CD4-positive, CD25-positive, alpha-beta regulatory T cell (primary cell): ENCODE measurements around the gene DUSP2. TPM values are rescaled to one million over a fixed set of nuclear protein-coding genes. Genes with fewer than 3 reads are reported as not detected.

Experiments
- ATAC-seq, 2 donors: fragments of 150-1000 bp; cut with Tn5 transposase; one replicate each; pipeline ENCODE4 v1.10.0; 2021; ENCODE audit warnings: low read depth in 2 of 2, moderate number of reproducible peaks in 2 of 2, moderate library complexity in 1 of 2
- DNase-seq, 3 donors: peaks; one replicate each; pipeline versions ENCODE4 v3.0.0 to v3.0.0-alpha.2; 2012 to 2022; ENCODE audit warnings: mixed read lengths in 1 of 3
- H3K27ac ChIP-seq: one replicate; pipeline ENCODE4 v1.7.0; 2013; ENCODE audit warnings: mild to moderate bottlenecking, low read length; ENCODE audit not compliant: insufficient read depth, poor library complexity, severe bottlenecking
- H3K27me3 ChIP-seq: one replicate; pipeline ENCODE4 v1.7.0; 2013; ENCODE audit warnings: low read length; ENCODE audit not compliant: control insufficient read depth, insufficient read depth
- H3K36me3 ChIP-seq: one replicate; pipeline ENCODE4 v1.7.0; 2013; ENCODE audit warnings: mild to moderate bottlenecking, low read length, moderate library complexity; ENCODE audit not compliant: control insufficient read depth, insufficient read depth
- H3K4me1 ChIP-seq: 2 replicates; pipeline ENCODE4 v1.7.0; 2013; ENCODE audit warnings: mild to moderate bottlenecking, low read length; ENCODE audit not compliant: insufficient read depth, control insufficient read depth, poor library complexity, severe bottlenecking
- H3K4me3 ChIP-seq: one replicate; pipeline ENCODE4 v1.7.0; 2013; ENCODE audit warnings: low read depth, mild to moderate bottlenecking, low read length, moderate library complexity
- H3K9me3 ChIP-seq, 2 experiments: 1 replicate in 1 of 2; 2 replicates in 1 of 2; pipeline ENCODE4 v1.7.0; 2013; ENCODE audit warnings: low read length in 2 of 2, mild to moderate bottlenecking in 1 of 2, moderate library complexity in 1 of 2; ENCODE audit not compliant: control insufficient read depth in 2 of 2
- H3K27ac Mint-ChIP-seq, 3 donors: one replicate each; pipeline ENCODE4 v1.8.0; 2020 to 2022; ENCODE audit warnings: mild to moderate bottlenecking in 3 of 3, mixed read lengths in 3 of 3, moderate library complexity in 2 of 3
- H3K27me3 Mint-ChIP-seq: one replicate; pipeline ENCODE4 v1.8.0; 2022; ENCODE audit warnings: mild to moderate bottlenecking, mixed read lengths
- H3K36me3 Mint-ChIP-seq: one replicate; pipeline ENCODE4 v1.8.0; 2020; ENCODE audit warnings: mixed read lengths
- H3K4me1 Mint-ChIP-seq, 4 donors: one replicate each; pipeline ENCODE4 v1.8.0; 2020 to 2022; ENCODE audit warnings: mixed read lengths in 4 of 4, mild to moderate bottlenecking in 1 of 4
- H3K4me3 Mint-ChIP-seq, 4 donors: one replicate each; pipeline ENCODE4 v1.8.0; 2020 to 2022; ENCODE audit warnings: mild to moderate bottlenecking in 4 of 4, mixed read lengths in 4 of 4, moderate library complexity in 3 of 4
- H3K9me3 Mint-ChIP-seq, 7 donors: one replicate each; pipeline ENCODE4 v1.8.0; 2020 to 2022; ENCODE audit warnings: mixed read lengths in 7 of 7, mild to moderate bottlenecking in 3 of 7, moderate library complexity in 2 of 7
- polyA plus RNA-seq, 4 donors: library from polyadenylated mRNA; unstranded; fragments of 300-500 nt; fragmentation: Illumina TruSeq; gene quantifications; one replicate each; pipeline ENCODE4 v1.2.3, GENCODE V29; 2021
- total RNA-seq: library from RNA; stranded (reverse); gene quantifications from one replicate; pipeline ENCODE4 v1.2.3, GENCODE V29; 2022

DUSP2 gene
- total and polyA plus RNA-seq, 5 donors from 2014 or later, result 30.8 to 566 (median 47.2) TPM

GRCh38 chr2:96154506-96155380, 9.5 kb upstream of the DUSP2 start:
- no peak overlapping the region for H3K4me3 ChIP-seq
- H3K9me3 Mint-ChIP-seq, result no peaks in the 10 kb centered on the region
- H3K4me1 ChIP-seq, result peaks cover 49% of the 10 kb centered on the region
- DNase-seq (no peak), ATAC-seq (no peak)
- H3K4me1 Mint-ChIP-seq, result peaks cover 9 to 79% (median 38%) of the 10 kb centered on the region in 4 donors
- H3K27me3 Mint-ChIP-seq, result no peaks in the 10 kb centered on the region
- no peaks in the 10 kb centered on the region for H3K9me3 ChIP-seq
- H3K36me3 ChIP-seq, result no peaks in the 10 kb centered on the region
- H3K4me3 Mint-ChIP-seq, result peak overlapping the region in 1 of 4 donors; percentile 58
- peak overlapping the region in 2 of 3 donors; percentile 48 to 92 for H3K27ac Mint-ChIP-seq
- no peaks in the 10 kb centered on the region for H3K27me3 ChIP-seq
- H3K27ac ChIP-seq, result no peak overlapping the region
- H3K36me3 Mint-ChIP-seq, result no peaks in the 10 kb centered on the region

GRCh38 chr2:96153991-96154431, 8.8 kb upstream of the DUSP2 start:
- Mint-ChIP-seq H3K4me1 (peaks cover 4 to 79% (median 32%) of the 10 kb centered on the region in 4 donors), H3K36me3 (no peaks in the 10 kb centered on the region), H3K27me3 (no peaks in the 10 kb centered on the region), H3K4me3 (peak overlapping the region in 1 of 4 donors; percentile 50), H3K27ac (peak overlapping the region in 2 of 3 donors; percentile 51 to 79), H3K9me3 (no peaks in the 10 kb centered on the region)
- ATAC-seq, result no peak
- no peak for DNase-seq
- Histone ChIP-seq H3K36me3 (no peaks in the 10 kb centered on the region), H3K4me3 (no peak overlapping the region), H3K9me3 (no peaks in the 10 kb centered on the region), H3K27ac (no peak overlapping the region), H3K4me1 (peaks cover 44% of the 10 kb centered on the region), H3K27me3 (no peaks in the 10 kb centered on the region)

DNA sequence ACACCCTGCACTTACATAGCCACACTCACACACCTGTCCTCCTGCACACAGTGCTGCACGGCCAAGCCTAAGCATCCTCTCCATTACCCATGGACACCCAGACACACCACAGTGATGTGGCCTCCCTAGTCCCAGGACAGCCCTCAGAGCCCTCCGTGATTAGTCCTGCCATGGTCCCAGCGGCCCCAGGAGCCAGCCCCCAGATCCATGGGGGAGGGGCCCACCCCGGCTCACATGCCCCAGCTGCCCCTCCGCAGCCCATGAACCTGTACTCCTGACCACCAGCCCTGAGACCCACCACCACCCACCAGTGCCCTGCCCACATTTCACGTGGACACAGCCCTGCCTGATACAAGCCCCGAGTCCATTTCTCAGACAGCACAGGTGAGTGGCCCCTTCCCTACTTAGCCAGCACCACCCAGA, 8.1 kb upstream of the DUSP2 start:
- DNase-seq, result no peak

GRCh38 chr2:96152304-96153161, 7.3 kb upstream of the DUSP2 start:
- DNase-seq (no peak), ATAC-seq (no peak)
- H3K9me3 ChIP-seq, result no peaks in the 10 kb centered on the region
- Mint-ChIP-seq H3K27me3 (peaks cover 4% of the 10 kb centered on the region), H3K9me3 (no peaks in the 10 kb centered on the region), H3K4me3 (peak overlapping the region in 2 of 4 donors; percentile 50 to 57), H3K27ac (peak overlapping the region; percentile 76 to 88 (median 79)), H3K4me1 (peaks cover 4 to 79% (median 33%) of the 10 kb centered on the region in 4 donors), H3K36me3 (no peaks in the 10 kb centered on the region)
- H3K27me3 ChIP-seq, result no peaks in the 10 kb centered on the region
- peaks cover 42% of the 10 kb centered on the region for H3K4me1 ChIP-seq
- no peak overlapping the region for H3K27ac ChIP-seq
- H3K36me3 ChIP-seq, result no peaks in the 10 kb centered on the region
- no peak overlapping the region for H3K4me3 ChIP-seq

More for the DNA sequence above, 8.1 kb upstream of the DUSP2 start:
- no peaks in the 10 kb centered on the region for H3K27me3 ChIP-seq
- no peak overlapping the region for H3K27ac ChIP-seq
- H3K36me3 ChIP-seq, result no peaks in the 10 kb centered on the region
- peaks cover 5 to 79% (median 34%) of the 10 kb centered on the region in 4 donors for H3K4me1 Mint-ChIP-seq
- H3K9me3 Mint-ChIP-seq, result no peaks in the 10 kb centered on the region
- no peak for ATAC-seq
- no peaks in the 10 kb centered on the region for H3K36me3 Mint-ChIP-seq
- peak overlapping the region; percentile 73 to 79 (median 76) for H3K27ac Mint-ChIP-seq
- H3K9me3 ChIP-seq, result no peaks in the 10 kb centered on the region
- no peak overlapping the region for H3K4me3 ChIP-seq
- H3K4me3 Mint-ChIP-seq, result peak overlapping the region in 1 of 4 donors; percentile 50
- H3K4me1 ChIP-seq, result peaks cover 42% of the 10 kb centered on the region
- peaks cover under 1% of the 10 kb centered on the region for H3K27me3 Mint-ChIP-seq

GRCh38 chr2:96151595-96152303, 6.5 kb upstream of the DUSP2 start:
- ATAC-seq (no peak), DNase-seq (no peak)
- Mint-ChIP-seq H3K9me3 (no peaks in the 10 kb centered on the region), H3K27me3 (peaks cover 4% of the 10 kb centered on the region), H3K4me1 (peaks cover 4 to 79% (median 35%) of the 10 kb centered on the region in 4 donors), H3K27ac (peak overlapping the region; percentile 29 to 88 (median 77)), H3K36me3 (no peaks in the 10 kb centered on the region), H3K4me3 (peak overlapping the region in 3 of 4 donors; percentile 12 to 57 (median 40))
- Histone ChIP-seq H3K9me3 (no peaks in the 10 kb centered on the region), H3K27me3 (no peaks in the 10 kb centered on the region), H3K4me3 (no peak overlapping the region), H3K4me1 (peaks cover 42% of the 10 kb centered on the region), H3K27ac (no peak overlapping the region), H3K36me3 (no peaks in the 10 kb centered on the region)

GRCh38 chr2:96150791-96151594, 5.8 kb upstream of the DUSP2 start:
- Histone ChIP-seq H3K27me3 (no peaks in the 10 kb centered on the region), H3K4me1 (peaks cover 42% of the 10 kb centered on the region), H3K9me3 (no peaks in the 10 kb centered on the region), H3K36me3 (no peaks in the 10 kb centered on the region), H3K4me3 (no peak overlapping the region), H3K27ac (no peak overlapping the region)
- no peaks in the 10 kb centered on the region for H3K9me3 Mint-ChIP-seq
- no peaks in the 10 kb centered on the region for H3K36me3 Mint-ChIP-seq
- H3K4me3 Mint-ChIP-seq, result peak overlapping the region in 1 of 4 donors; percentile 68
- no peak for ATAC-seq
- DNase-seq, result no peak
- H3K27ac Mint-ChIP-seq, result peak overlapping the region in 2 of 3 donors; percentile 77 to 88
- peaks cover 10 to 79% (median 32%) of the 10 kb centered on the region in 4 donors for H3K4me1 Mint-ChIP-seq
- H3K27me3 Mint-ChIP-seq, result peaks cover 4% of the 10 kb centered on the region
